K562 (cell line): Measurements from ENCODE around the gene STK32C. TPM values are rescaled to one million over a fixed set of nuclear protein-coding genes. Genes with fewer than 3 reads are reported as not detected.
"Not testable (repeated sequence)": the region's sequence is repeated elsewhere in the genome, so short reads cannot be mapped to it uniquely, and the experiment has no call there.

Experiments used
- ATAC-seq: fragments of 200-7000 bp; cut with Tn5 transposase; 3 replicates; pipeline ENCODE4 v1.9.1; 2020; ENCODE audit warnings: moderate library complexity
- BruUV-seq: library from RNA; stranded (reverse); fragments of 400-500 nt; replicated peaks from 2 replicates; lab custom pipeline; 2021; lab: Mats Ljungman, UMichigan
- CTCF ChIA-PET: fragments of 300-600 bp; formaldehyde crosslinking; extraction: SDS; loops from one replicate; lab custom pipeline; 2021; ENCODE audit warnings: low intra/inter-chr PET ratio; lab: Yijun Ruan, JAX
- POLR2A ChIA-PET: fragments of 300-600, 350-650 bp; sonication (Branson Sonifier 250); formaldehyde crosslinking; extraction: SDS; loops from one replicate; lab custom pipeline; 2021; ENCODE audit warnings: antibody characterized with exemption, inconsistent platforms; lab: Yijun Ruan, JAX
- DNase-seq, 4 experiments: peaks; one replicate each; pipeline versions ENCODE4 v3.0.0 to v3.0.0-alpha.2; 2011 to 2018; ENCODE audit warnings: low spot score in 3 of 4, mixed read lengths in 3 of 4; ENCODE audit errors: extremely low read depth in 1 of 4
- FAIRE-seq: peaks from 2 replicates; lab custom pipeline; 2011; peaks lifted over from hg19 to GRCh38; lab: Jason Lieb, UNC
- H2AFZ ChIP-seq: 2 replicates; pipeline ENCODE4 v1.6.0; 2011; ENCODE audit warnings: low read depth, low read length, control low read depth, inconsistent platforms
- H3K27ac ChIP-seq: fragments of 200-600 bp; 3 replicates; pipeline ENCODE4 v1.8.0; 2011; ENCODE audit warnings: low read depth, mild to moderate bottlenecking, control low read depth, inconsistent platforms, low read length, moderate library complexity, mixed read lengths; ENCODE audit errors: extremely low read depth
- H3K27me3 ChIP-seq, 2 experiments: fragments of 300-600 bp in 1 of 2; 2 replicates in 1 of 2; 3 replicates in 1 of 2; pipeline versions ENCODE4 v1.6.0 to v1.8.0; 2011; ENCODE audit warnings: inconsistent platforms in 2 of 2, low read length in 2 of 2, mild to moderate bottlenecking in 1 of 2, mixed read lengths in 1 of 2, moderate library complexity in 1 of 2; ENCODE audit not compliant: control insufficient read depth in 2 of 2, insufficient read depth in 2 of 2
- H3K36me3 ChIP-seq: fragments of 300-600 bp; 3 replicates; pipeline ENCODE4 v1.8.0; 2011; ENCODE audit warnings: mild to moderate bottlenecking, low read length, inconsistent platforms; ENCODE audit not compliant: control insufficient read depth, insufficient read depth
- H3K4me1 ChIP-seq, 2 experiments: fragments of 200-600 bp in 1 of 2; replicated peaks in 1 of 2; 2 replicates in 1 of 2; 3 replicates in 1 of 2; pipeline versions ENCODE4 v1.5.1 to v1.8.0; 2011; ENCODE audit warnings: inconsistent platforms in 2 of 2, low read length in 2 of 2, mild to moderate bottlenecking in 1 of 2, mixed read lengths in 1 of 2, moderate library complexity in 1 of 2; ENCODE audit not compliant: control insufficient read depth in 2 of 2, insufficient read depth in 2 of 2
- H3K4me2 ChIP-seq: 2 replicates; pipeline ENCODE4 v1.6.1; 2011; ENCODE audit warnings: low read length, control low read depth, inconsistent platforms, mixed read lengths; ENCODE audit not compliant: insufficient read depth
- H3K4me3 ChIP-seq: fragments of 200-600 bp; sonication (generic), shearing (Covaris generic); 2 replicates; pipeline ENCODE4 v1.5.1; 2016; ENCODE audit warnings: control low read depth, inconsistent platforms
- H3K79me2 ChIP-seq: fragments of 200-600 bp; 3 replicates; pipeline ENCODE4 v1.8.0; 2011; ENCODE audit warnings: low read length, inconsistent platforms; ENCODE audit not compliant: control insufficient read depth, insufficient read depth
- H3K9ac ChIP-seq, 2 experiments: 2 replicates each; pipeline versions ENCODE4 v1.6.0 to v1.6.1; 2011; ENCODE audit warnings: low read depth in 2 of 2, low read length in 2 of 2, control low read depth in 1 of 2, inconsistent platforms in 1 of 2, mild to moderate bottlenecking in 1 of 2, mixed read lengths in 1 of 2; ENCODE audit not compliant: insufficient read depth in 1 of 2
- H3K9me1 ChIP-seq: one replicate; pipeline ENCODE4 v1.6.0; 2011; ENCODE audit warnings: inconsistent platforms, mild to moderate bottlenecking, low read length, moderate library complexity; ENCODE audit not compliant: control insufficient read depth, insufficient read depth
- H3K9me3 ChIP-seq: replicated peaks from 2 replicates; pipeline ENCODE4 v1.5.1; 2011; ENCODE audit warnings: low read depth, low read length, inconsistent platforms; ENCODE audit not compliant: control insufficient read depth, insufficient read depth
- H4K20me1 ChIP-seq: replicated peaks from 2 replicates; pipeline ENCODE4 v1.6.1; 2011; ENCODE audit warnings: low read length, inconsistent platforms, mixed read lengths; ENCODE audit not compliant: control insufficient read depth, insufficient read depth
- BHLHE40 ChIP-seq: IDR thresholded peaks from 2 replicates; pipeline ENCODE4 v1.6.1; 2011; ENCODE audit warnings: low read length, improper control_type of control experiment
- CREM ChIP-seq: IDR thresholded peaks from 2 replicates; pipeline ENCODE4 v1.6.1; 2014; ENCODE audit warnings: antibody characterized with exemption, low read depth
- CTCF ChIP-seq, 3 experiments: IDR thresholded peaks in 2 of 3; conservative IDR thresholded peaks in 1 of 3; 2 replicates each; pipeline ENCODE4 v1.5.1; 2011 to 2012; ENCODE audit warnings: low read length in 3 of 3, mild to moderate bottlenecking in 3 of 3, control low read depth in 2 of 3, improper control_type of control experiment in 1 of 3, inconsistent platforms in 1 of 3, low read depth in 1 of 3, mixed read lengths in 1 of 3, moderate library complexity in 1 of 3; ENCODE audit not compliant: insufficient read depth in 2 of 3
- REST ChIP-seq, 2 experiments: fragments of 450-650 bp; formaldehyde crosslinking in 1 of 2; IDR thresholded peaks; 2 replicates each; pipeline versions ENCODE4 v1.4.0 to v1.6.1; 2014 to 2020; ENCODE audit warnings: mild to moderate bottlenecking in 2 of 2, borderline replicate concordance in 1 of 2, low read depth in 1 of 2
- STAG1 ChIP-seq: sonication (generic); formaldehyde crosslinking; IDR thresholded peaks from 2 replicates; pipeline ENCODE4 v1.5.0; 2020; ENCODE audit warnings: missing genetic modification reagents, borderline replicate concordance
- TFAP4 ChIP-seq: sonication (generic); formaldehyde crosslinking; IDR thresholded peaks from 2 replicates; pipeline ENCODE4 v1.8.0; 2022; ENCODE audit warnings: missing genetic modification reagents, mild to moderate bottlenecking, moderate library complexity, borderline replicate concordance
- WGBS: fragments of 100-300 bp; shearing (Covaris generic); methylation state at CpG from one replicate; pipeline ENCODE4 v1.1.6; 2016; ENCODE audit warnings: low coverage, mixed read lengths; ENCODE audit not compliant: insufficient coverage; ENCODE audit errors: missing lambda C conversion rate; 5-methylcytosine and 5-hydroxymethylcytosine counted together
- in situ Hi-C: fragments of 300-500 bp; cut with MboI; formaldehyde crosslinking; loops from 4 replicates; pipeline ENCODE4 v1.15.0; 2018; ENCODE audit warnings: inconsistent platforms, mixed read lengths
- intact Hi-C: fragments of 100-400 bp; cut with micrococcal nuclease; formaldehyde crosslinking; loops from 2 replicates; pipeline ENCODE4 v1.14.2; 2022
- polyA plus RNA-seq, 8 experiments: library from polyadenylated mRNA; depleted of rRNA in 4 of 8; stranded (reverse) in 5 of 8; unstranded in 3 of 8; fragments of >200 nt; fragmentation: Nextera tagmentation in 2 of 8; fragmentation: Illumina TruSeq in 1 of 8; extraction: Ambion mirVana in 2 of 8; extraction: Trizol in 1 of 8; gene quantifications; 2 replicates each; pipeline versions ENCODE4 v1.2.1 to v1.2.3, GENCODE V29; 2011 to 2014; ENCODE audit warnings: inconsistent platforms in 1 of 8, missing spikeins in 1 of 8
- total RNA-seq, 7 experiments: library from RNA; depleted of rRNA in 6 of 7; stranded (reverse); fragments of >200 nt in 6 of 7; fragmentation: Illumina TruSeq in 2 of 7; extraction: Trizol in 2 of 7; gene quantifications; 2 replicates each; pipeline versions ENCODE4 v1.2.1 to v1.2.3, GENCODE V29; 2011 to 2021; ENCODE audit warnings: low replicate concordance in 1 of 7

Gene STK32C
- total and polyA plus RNA-seq, 9 of the 15 experiments (the other 6 are each of a cell fraction or from before 2014, with no cell fraction given) = 1.5 to 20.9 (median 6.5) TPM

GRCh38 chr10:132352462-132353308 lies 44.9 kb upstream of the STK32C start:
- DNase-seq = peak; percentile 75 to 78 (median 76)
- peak; percentile 77 for FAIRE-seq
- H3K9ac ChIP-seq; BruUV-seq; H3K4me2 ChIP-seq; H4K20me1 ChIP-seq; H3K9me1 ChIP-seq; POLR2A ChIA-PET; H3K79me2 ChIP-seq; in situ Hi-C loops; H3K27me3 ChIP-seq; H3K36me3 ChIP-seq; H3K27ac ChIP-seq; H3K4me3 ChIP-seq; H3K9me3 ChIP-seq; H2AFZ ChIP-seq; TF ChIP-seq REST (CRISPR knock-in tag; IDR thresholded peaks at IDR 0.05; ENCODE audit: low read depth): not testable (repeated sequence)
- CTCF ChIA-PET = interaction anchor here (1.2 to 1.4 kb wide), 2 partner anchors 101 to 130 kb away, joined by 4 to 5 read pairs; no protein-coding TSS in a partner anchor
- peaks cover 0 to 28% of the 10 kb centered on the region in 2 experiments; a peak in 2 of 5 replicates for H3K4me1 ChIP-seq
- peak; percentile 93 for ATAC-seq
- intact Hi-C loops = loop anchor here (1.0 kb wide), 1 partner anchor 129 kb away; no protein-coding TSS in a partner anchor
- 17% methylated on average over 7 of the region's 44 CpGs for WGBS
- TF ChIP-seq REST (IDR thresholded peaks at IDR 0.05; ENCODE audit: borderline replicate concordance) = peak; percentile 58
- peak; percentile 70 to 78 (median 78) for TF ChIP-seq CTCF (IDR thresholded peaks at IDR 0.05 in 2 of 3, conservative IDR thresholded peaks at IDR 0.05 in 1 of 3; ENCODE audit: insufficient read depth in 2 of 3, low read depth in 1 of 3, low read length in 3 of 3)
- peak; percentile 23; the same call in 1 of the 2 replicates for TF ChIP-seq TFAP4 (CRISPR knock-in tag)
- TF ChIP-seq CREM = peak; percentile 16; the same call in 1 of the 2 replicates
- peak; percentile 33; the same call in 1 of the 2 replicates for TF ChIP-seq STAG1 (CRISPR knock-in tag)
- TF ChIP-seq BHLHE40 = 0 out of 2 replicates have a peak, but pooled peaks have one; percentile 13
